Keratinocyte (primary cell): ENCODE data around the gene TBC1D16. TPM values are rescaled to one million over a fixed set of nuclear protein-coding genes. Genes with fewer than 3 reads are reported as not detected.
A peak's percentile ranks its signal among the peaks of the same experiment; 100 is the strongest.

Experiments used
- DNase-seq: peaks from one replicate; pipeline ENCODE4 v3.0.0-alpha.2; 2011; ENCODE audit warnings: low read depth, missing footprints, low spot score
- FAIRE-seq: peaks from 2 replicates; lab custom pipeline; 2011; peaks lifted over from hg19 to GRCh38; lab: Jason Lieb, UNC
- H2AFZ ChIP-seq: 2 replicates; pipeline ENCODE4 v1.6.0; 2012; ENCODE audit warnings: low read length, control low read depth, inconsistent platforms; ENCODE audit not compliant: control insufficient read depth
- H3K27ac ChIP-seq: 2 replicates; pipeline ENCODE4 v1.5.1; 2011; ENCODE audit warnings: low read length; ENCODE audit not compliant: control insufficient read depth, insufficient read depth
- H3K27me3 ChIP-seq: 3 replicates; pipeline ENCODE4 v1.6.0; 2011; ENCODE audit warnings: low read length; ENCODE audit not compliant: control insufficient read depth, insufficient read depth; ENCODE audit errors: extremely low read depth
- H3K36me3 ChIP-seq, 2 experiments: 2 replicates in 1 of 2; 3 replicates in 1 of 2; pipeline ENCODE4 v1.5.1; 2011; ENCODE audit warnings: low read length in 2 of 2, mild to moderate bottlenecking in 1 of 2; ENCODE audit not compliant: control insufficient read depth in 2 of 2, insufficient read depth in 2 of 2; ENCODE audit errors: extremely low read depth in 1 of 2
- H3K4me1 ChIP-seq: 3 replicates; pipeline ENCODE4 v1.5.1; 2011; ENCODE audit warnings: low read length; ENCODE audit not compliant: control insufficient read depth, insufficient read depth; ENCODE audit errors: extremely low read depth
- H3K4me2 ChIP-seq: 3 replicates; pipeline ENCODE4 v1.6.0; 2011; ENCODE audit warnings: low read depth, low read length; ENCODE audit not compliant: control insufficient read depth, insufficient read depth; ENCODE audit errors: extremely low read depth
- H3K4me3 ChIP-seq, 3 experiments: fragments of 200-600 bp in 1 of 3; sonication (generic) in 1 of 3; 2 replicates in 2 of 3; 3 replicates in 1 of 3; pipeline ENCODE4 v1.5.1; 2011 to 2016; ENCODE audit warnings: low read length in 3 of 3, mild to moderate bottlenecking in 3 of 3, control low read depth in 2 of 3, inconsistent platforms in 1 of 3, low read depth in 1 of 3, mixed read lengths in 1 of 3, mixed run types in 1 of 3, moderate library complexity in 1 of 3; ENCODE audit not compliant: control insufficient read depth in 2 of 3, insufficient read depth in 2 of 3; ENCODE audit errors: extremely low read depth in 1 of 3
- H3K79me2 ChIP-seq: 2 replicates; pipeline ENCODE4 v1.6.0; 2012; ENCODE audit warnings: low read length; ENCODE audit not compliant: control insufficient read depth, insufficient read depth
- H3K9ac ChIP-seq: 3 replicates; pipeline ENCODE4 v1.6.0; 2011; ENCODE audit warnings: low read length; ENCODE audit not compliant: control insufficient read depth, insufficient read depth; ENCODE audit errors: extremely low read depth
- H3K9me1 ChIP-seq: 3 replicates; pipeline ENCODE4 v1.6.0; 2011; ENCODE audit warnings: low read length; ENCODE audit not compliant: control insufficient read depth, insufficient read depth; ENCODE audit errors: extremely low read depth
- H3K9me3 ChIP-seq: 2 replicates; pipeline ENCODE4 v1.5.1; 2012; ENCODE audit warnings: low read depth, low read length; ENCODE audit not compliant: control insufficient read depth
- H4K20me1 ChIP-seq: 3 replicates; pipeline ENCODE4 v1.6.0; 2011; ENCODE audit warnings: low read length; ENCODE audit not compliant: control insufficient read depth, insufficient read depth; ENCODE audit errors: extremely low read depth
- CTCF ChIP-seq, 3 experiments: IDR thresholded peaks in 1 of 3; conservative IDR thresholded peaks in 1 of 3; optimal IDR thresholded peaks in 1 of 3; 2 replicates in 2 of 3; 3 replicates in 1 of 3; pipeline versions ENCODE3 to v1.5.1; 2011; ENCODE audit warnings: low read length in 3 of 3, mild to moderate bottlenecking in 3 of 3, moderate library complexity in 2 of 3, control low read depth in 1 of 3, inconsistent platforms in 1 of 3; ENCODE audit not compliant: insufficient read depth in 2 of 3; ENCODE audit errors: extremely low read depth in 1 of 3
- EZH2 ChIP-seq: IDR thresholded peaks from one replicate; pipeline ENCODE4 v1.6.1; 2012; ENCODE audit warnings: inconsistent platforms, mild to moderate bottlenecking, low read length, moderate library complexity
- dilution Hi-C: fragments of 300-500 bp; cut with MboI; formaldehyde crosslinking; loops from one replicate; pipeline ENCODE4 v1.7.0; 2020; ENCODE audit warnings: low sequenced_read_pairs; ENCODE audit not compliant: extremely low pct_ligation_motif_present
- polyA plus RNA-seq, 5 experiments: library from polyadenylated mRNA; depleted of rRNA in 3 of 5; stranded (reverse) in 3 of 5; stranded (forward) in 1 of 5; unstranded in 1 of 5; fragments of >200 nt; gene quantifications; 1 replicate in 1 of 5; 2 replicates in 3 of 5; 3 replicates in 1 of 5; pipeline versions ENCODE4 v1.2.1 to v1.2.3, GENCODE V29; 2011 to 2012; ENCODE audit warnings: missing spikeins in 2 of 5, low read depth in 1 of 5, low replicate concordance in 1 of 5

Gene TBC1D16
- polyA plus RNA-seq, 1 donor (not counting 4 experiments of a cell fraction or from before 2014, with no cell fraction given), result 8.6 TPM

- H2AFZ ChIP-seq, result no peak overlapping the region
- peaks cover 7% of the 10 kb centered on the region for H4K20me1 ChIP-seq
- dilution Hi-C loops, result no loop called here
- H3K4me2 ChIP-seq, result no peak overlapping the region
- H3K9me3 ChIP-seq, result no peaks in the 10 kb centered on the region
- H3K79me2 ChIP-seq, result peaks cover 13% of the 10 kb centered on the region
- H3K9ac ChIP-seq, result no peak overlapping the region
- TF ChIP-seq CTCF (optimal IDR thresholded peaks at IDR 0.05 in 1 of 3, IDR thresholded peaks at IDR 0.05 in 1 of 3, conservative IDR thresholded peaks at IDR 0.05 in 1 of 3; ENCODE audit: extremely low read depth in 1 of 3, insufficient read depth in 2 of 3, low read length in 3 of 3) (no peak), EZH2 (no peak)
- peaks cover 8% of the 10 kb centered on the region for H3K4me1 ChIP-seq
- peak; percentile 42 for DNase-seq
- no peak for FAIRE-seq
- H3K4me3 ChIP-seq, result no peak overlapping the region
- no peaks in the 10 kb centered on the region for H3K36me3 ChIP-seq
- no peak overlapping the region for H3K27ac ChIP-seq
- no peaks in the 10 kb centered on the region for H3K27me3 ChIP-seq
- peaks cover 9% of the 10 kb centered on the region for H3K9me1 ChIP-seq
Measured at GRCh38 chr17:80021600-80021999, 14.1 kb downstream of the TBC1D16 start.

GRCh38 chr17:80018917-80019651 lies 16.6 kb downstream of the TBC1D16 start:
- H3K4me1 ChIP-seq, result peaks cover 2% of the 10 kb centered on the region
- no peak overlapping the region for H3K4me3 ChIP-seq
- H4K20me1 ChIP-seq, result peaks cover 3% of the 10 kb centered on the region
- FAIRE-seq (no peak), DNase-seq (no peak)
- peaks cover 11% of the 10 kb centered on the region for H3K79me2 ChIP-seq
- dilution Hi-C loops, result no loop called here
- TF ChIP-seq CTCF (optimal IDR thresholded peaks at IDR 0.05 in 1 of 3, IDR thresholded peaks at IDR 0.05 in 1 of 3, conservative IDR thresholded peaks at IDR 0.05 in 1 of 3; ENCODE audit: extremely low read depth in 1 of 3, insufficient read depth in 2 of 3, low read length in 3 of 3) (no peak), EZH2 (no peak)
- H3K9me1 ChIP-seq, result peaks cover 2% of the 10 kb centered on the region
- H3K27me3 ChIP-seq, result no peaks in the 10 kb centered on the region
- no peak overlapping the region for H3K4me2 ChIP-seq
- H2AFZ ChIP-seq, result no peak overlapping the region
- no peak overlapping the region for H3K27ac ChIP-seq
- H3K36me3 ChIP-seq, result no peaks in the 10 kb centered on the region
- no peaks in the 10 kb centered on the region for H3K9me3 ChIP-seq
- H3K9ac ChIP-seq, result no peak overlapping the region
